GM18499 (cell line): ENCODE results near the gene RPS15.
"Not testable (repeated sequence)": the region's sequence is repeated elsewhere in the genome, so short reads cannot be mapped to it uniquely, and the experiment has no call there.

Source experiments
- ATAC-seq: cut with Tn5 transposase; IDR thresholded peaks from one replicate; pipeline ENCODE4 v1.9.1; 2021; ENCODE audit warnings: moderate number of reproducible peaks; ENCODE audit not compliant: insufficient read depth, unreplicated experiment

RPS15 gene

DNA sequence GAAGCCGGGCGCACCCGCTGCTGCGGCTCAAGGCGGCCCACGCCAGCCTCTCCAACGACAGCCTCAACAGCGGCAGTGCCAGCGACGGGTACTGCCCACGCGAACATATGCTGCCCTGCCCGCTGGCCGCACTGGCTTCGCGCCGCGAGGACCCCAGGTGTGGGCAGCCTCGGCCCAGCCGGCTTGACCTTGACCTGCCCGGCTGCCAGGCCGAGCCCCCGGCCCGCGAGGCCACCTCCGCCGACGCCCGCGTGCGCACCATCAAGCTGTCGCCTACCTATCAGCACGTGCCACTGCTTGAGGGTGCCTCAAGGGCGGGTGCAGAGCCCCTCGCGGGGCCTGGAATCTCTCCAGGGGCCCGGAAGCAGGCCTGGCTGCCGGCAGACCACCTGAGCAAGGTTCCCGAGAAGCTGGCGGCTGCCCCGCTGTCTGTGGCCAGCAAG, 27.8 kb downstream of the RPS15 start:
- no peak for ATAC-seq

DNA sequence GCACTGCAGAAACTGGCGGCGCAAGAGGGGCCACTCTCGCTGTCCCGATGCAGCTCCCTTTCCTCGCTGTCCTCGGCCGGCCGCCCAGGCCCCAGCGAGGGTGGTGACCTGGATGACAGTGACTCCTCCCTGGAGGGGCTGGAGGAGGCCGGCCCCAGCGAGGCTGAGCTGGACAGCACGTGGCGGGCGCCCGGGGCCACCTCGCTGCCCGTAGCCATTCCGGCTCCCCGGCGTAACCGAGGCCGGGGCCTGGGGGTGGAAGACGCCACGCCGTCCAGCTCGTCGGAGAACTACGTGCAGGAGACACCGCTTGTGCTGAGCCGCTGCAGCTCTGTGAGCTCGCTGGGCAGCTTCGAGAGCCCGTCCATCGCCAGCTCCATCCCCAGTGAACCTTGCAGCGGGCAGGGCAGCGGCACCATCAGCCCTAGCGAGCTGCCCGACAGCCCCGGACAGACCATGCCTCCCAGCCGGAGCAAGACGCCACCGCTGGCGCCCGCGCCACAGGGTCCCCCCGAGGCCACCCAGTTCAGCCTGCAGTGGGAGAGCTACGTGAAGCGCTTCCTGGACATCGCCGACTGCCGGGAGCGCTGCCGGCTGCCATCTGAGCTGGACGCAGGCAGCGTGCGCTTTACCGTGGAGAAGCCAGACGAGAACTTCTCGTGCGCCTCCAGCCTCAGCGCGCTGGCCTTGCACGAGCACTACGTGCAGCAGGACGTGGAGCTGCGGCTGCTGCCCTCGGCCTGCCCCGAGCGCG, 28.4 kb downstream of the RPS15 start:
- ATAC-seq, result no peak

- ATAC-seq, result no peak
Observed at GRCh38 chr19:1467215-1467489, 29.0 kb downstream of the RPS15 start.

DNA sequence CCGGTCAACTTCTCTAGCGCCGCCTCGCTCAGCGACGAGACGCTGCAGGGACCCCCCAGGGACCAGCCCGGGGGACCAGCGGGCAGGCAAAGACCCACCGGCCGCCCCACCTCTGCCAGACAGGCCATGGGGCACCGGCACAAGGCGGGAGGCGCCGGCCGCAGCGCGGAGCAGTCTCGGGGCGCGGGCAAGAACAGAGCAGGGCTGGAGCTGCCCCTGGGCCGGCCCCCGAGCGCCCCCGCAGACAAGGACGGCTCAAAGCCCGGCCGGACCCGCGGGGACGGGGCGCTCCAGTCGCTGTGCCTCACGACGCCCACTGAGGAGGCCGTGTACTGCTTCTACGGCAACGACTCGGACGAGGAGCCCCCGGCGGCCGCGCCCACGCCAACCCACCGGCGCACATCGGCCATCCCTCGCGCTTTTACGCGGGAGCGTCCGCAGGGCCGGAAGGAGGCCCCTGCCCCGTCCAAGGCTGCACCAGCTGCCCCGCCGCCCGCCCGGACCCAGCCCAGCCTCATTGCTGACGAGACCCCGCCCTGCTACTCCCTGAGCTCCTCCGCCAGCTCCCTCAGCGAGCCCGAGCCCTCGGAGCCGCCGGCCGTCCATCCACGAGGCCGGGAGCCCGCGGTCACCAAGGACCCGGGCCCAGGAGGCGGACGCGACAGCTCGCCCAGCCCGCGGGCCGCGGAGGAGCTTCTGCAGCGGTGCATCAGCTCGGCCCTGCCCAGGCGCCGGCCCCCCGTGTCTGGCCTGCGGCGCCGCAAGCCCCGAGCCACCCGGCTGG, 29.5 kb downstream of the RPS15 start:
- ATAC-seq, result no peak

DNA sequence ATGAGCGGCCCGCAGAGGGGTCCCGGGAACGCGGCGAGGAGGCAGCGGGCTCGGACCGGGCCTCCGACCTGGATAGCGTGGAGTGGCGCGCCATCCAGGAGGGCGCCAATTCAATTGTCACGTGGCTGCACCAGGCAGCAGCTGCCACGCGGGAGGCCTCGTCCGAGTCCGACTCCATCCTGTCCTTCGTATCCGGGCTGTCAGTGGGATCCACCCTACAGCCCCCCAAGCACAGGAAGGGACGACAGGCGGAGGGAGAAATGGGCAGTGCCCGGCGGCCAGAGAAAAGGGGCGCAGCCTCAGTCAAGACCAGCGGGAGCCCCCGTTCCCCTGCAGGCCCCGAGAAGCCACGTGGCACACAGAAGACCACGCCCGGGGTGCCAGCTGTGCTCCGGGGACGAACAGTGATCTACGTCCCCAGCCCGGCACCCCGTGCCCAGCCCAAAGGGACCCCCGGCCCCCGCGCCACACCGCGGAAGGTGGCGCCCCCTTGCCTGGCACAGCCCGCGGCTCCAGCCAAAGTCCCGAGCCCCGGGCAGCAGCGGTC, 30.2 kb downstream of the RPS15 start:
- ATAC-seq, result no peak

DNA sequence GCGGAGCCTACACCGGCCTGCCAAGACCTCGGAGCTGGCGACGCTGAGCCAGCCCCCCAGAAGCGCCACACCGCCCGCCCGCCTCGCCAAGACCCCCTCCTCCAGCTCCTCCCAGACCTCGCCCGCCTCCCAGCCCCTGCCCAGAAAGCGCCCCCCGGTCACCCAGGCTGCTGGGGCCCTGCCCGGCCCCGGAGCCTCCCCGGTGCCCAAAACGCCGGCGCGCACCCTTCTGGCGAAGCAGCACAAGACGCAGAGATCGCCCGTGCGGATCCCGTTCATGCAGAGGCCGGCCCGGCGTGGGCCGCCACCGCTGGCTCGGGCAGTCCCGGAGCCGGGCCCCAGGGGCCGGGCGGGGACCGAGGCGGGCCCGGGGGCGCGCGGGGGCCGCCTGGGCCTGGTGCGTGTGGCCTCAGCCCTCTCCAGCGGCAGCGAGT, 30.6 kb downstream of the RPS15 start:
- no peak for ATAC-seq

DNA sequence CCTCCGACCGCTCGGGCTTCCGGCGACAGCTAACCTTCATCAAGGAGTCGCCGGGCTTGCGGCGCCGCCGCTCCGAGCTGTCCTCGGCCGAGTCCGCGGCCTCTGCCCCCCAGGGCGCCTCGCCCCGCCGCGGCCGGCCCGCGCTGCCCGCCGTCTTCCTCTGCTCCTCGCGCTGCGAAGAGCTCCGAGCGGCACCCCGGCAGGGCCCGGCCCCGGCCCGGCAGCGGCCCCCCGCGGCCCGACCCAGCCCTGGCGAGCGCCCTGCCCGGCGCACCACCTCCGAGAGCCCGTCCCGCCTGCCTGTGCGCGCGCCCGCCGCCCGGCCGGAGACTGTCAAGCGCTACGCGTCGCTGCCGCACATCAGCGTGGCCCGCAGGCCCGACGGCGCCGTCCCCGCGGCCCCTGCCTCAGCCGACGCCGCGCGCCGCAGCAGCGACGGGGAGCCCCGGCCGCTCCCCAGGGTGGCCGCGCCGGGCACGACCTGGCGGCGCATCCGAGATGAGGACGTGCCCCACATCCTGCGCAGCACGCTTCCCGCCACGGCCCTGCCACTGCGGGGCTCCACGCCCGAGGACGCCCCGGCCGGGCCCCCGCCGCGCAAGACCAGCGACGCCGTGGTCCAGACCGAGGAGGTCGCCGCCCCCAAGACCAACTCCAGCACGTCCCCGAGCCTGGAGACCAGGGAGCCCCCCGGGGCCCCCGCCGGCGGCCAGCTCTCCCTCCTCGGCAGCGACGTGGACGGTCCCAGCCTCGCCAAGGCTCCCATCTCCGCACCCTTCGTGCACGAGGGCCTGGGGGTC, 31.3 kb downstream of the RPS15 start:
- no peak for ATAC-seq

GRCh38 chr19:1470055-1470304, 31.8 kb downstream of the RPS15 start:
- no peak for ATAC-seq

DNA sequence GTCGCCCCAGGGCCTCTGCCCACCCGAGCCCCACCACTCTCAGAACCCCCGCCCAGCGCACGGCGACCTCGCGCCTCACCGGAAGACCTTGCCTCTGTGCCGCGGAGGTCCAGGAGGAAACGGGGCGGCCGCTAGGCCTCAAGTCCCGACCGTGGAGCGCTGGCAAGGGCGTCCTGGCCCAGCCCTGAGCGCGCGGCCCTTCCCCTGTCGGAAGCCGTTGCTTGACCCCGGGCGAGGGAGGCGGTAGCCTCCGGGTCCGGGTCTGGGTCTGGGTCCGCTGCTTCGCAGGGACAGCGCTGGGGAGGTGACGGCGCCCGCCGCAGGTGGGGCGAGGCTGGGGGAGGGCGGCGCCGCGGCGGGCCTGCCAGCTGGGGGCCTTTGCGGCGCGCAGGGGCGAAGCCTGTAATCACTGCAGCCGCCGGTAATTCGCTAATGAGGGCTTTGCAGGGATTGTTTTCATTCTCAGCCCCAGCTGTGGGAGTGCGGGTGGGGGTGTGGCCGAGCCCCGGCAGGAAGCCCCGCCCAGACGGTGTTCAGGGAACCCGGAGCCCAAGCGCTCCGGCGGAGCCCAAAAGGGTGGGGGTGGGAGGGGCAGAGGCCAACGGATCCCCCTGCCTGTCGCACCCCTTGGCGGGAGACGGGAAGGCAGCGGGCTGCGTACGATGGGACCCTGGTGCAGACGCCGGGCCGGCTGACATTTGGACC, 32.3 kb downstream of the RPS15 start:
- ATAC-seq, result no peak

- ATAC-seq, result no peak
Observed at GRCh38 chr19:1471010-1471514, 32.9 kb downstream of the RPS15 start.

GRCh38 chr19:1471515-1472160, 33.4 kb downstream of the RPS15 start:
- ATAC-seq, result no peak

DNA sequence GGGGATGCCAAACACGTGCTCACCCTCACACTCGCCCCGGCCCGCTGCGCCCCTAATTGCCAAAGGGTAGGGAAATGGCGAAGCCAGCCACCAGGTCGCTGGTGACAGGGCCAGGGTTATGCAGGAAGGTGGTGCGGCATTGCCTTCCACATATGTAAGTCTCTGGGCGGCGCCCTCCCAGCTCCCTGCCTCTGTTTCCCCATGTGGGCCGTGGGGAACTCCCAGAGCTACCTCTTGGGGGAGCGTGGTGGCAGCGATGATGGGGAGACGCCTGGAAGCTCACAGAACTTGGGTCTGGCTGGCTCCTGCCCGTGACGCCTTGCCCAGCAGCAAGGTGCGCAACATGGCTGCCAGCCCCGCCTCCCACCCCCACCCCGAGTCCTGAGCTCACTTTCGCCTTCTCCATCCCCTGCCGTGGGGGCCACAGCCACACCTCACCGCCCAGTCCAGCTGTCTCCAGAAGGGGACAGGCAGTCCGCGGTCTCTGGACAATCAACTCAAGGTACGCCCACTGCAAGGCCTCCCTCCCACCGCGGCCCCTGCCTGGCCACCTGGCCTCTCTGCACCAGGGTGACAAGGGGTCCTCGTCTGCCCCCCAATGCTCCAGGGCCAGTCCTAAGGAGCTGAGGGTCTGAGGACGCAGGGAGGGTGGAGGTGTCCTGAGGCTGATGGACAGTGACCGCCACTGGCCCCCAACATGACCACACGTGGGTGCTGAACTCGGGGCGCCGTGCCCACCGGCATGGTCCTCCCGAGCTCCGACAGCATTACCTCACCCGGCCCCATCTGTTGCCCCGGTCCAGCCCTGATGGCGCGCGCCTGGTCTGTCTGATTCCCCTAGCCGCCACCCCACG, 34.3 kb downstream of the RPS15 start:
- ATAC-seq, result no peak

- no peak for ATAC-seq
Observed at GRCh38 chr19:1473085-1473851, 35.1 kb downstream of the RPS15 start.

- no peak for ATAC-seq
Observed at GRCh38 chr19:1474011-1474764, 36.0 kb downstream of the RPS15 start.

DNA sequence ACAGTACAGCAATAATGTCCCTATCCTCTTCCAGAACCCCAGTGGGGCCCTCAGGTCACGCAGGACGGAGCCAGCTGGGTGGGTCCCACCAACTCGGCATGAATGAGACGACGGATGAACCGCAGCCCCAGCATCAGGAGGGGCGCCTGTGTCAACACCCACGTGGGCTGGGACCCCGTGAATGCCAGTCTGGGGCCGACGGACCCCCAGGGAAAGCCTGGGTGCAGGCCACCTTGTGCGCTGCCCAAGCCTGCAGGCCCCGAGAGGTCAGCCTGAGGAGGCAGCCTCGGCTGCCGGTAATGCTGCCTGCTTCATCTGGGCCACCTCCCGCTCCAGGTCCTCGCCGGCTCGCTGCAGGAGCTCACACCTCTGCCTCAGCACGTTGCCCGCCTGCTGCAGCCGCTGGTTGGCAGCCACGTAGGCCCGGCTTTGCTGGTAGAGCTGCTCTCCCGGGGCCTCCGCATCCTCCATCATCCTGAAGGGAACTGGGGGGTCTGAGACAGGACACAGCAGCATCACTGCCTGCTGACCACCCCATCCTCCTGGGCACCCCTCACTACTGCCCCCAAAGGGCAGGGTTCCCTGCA, 36.7 kb downstream of the RPS15 start:
- no peak for ATAC-seq

DNA sequence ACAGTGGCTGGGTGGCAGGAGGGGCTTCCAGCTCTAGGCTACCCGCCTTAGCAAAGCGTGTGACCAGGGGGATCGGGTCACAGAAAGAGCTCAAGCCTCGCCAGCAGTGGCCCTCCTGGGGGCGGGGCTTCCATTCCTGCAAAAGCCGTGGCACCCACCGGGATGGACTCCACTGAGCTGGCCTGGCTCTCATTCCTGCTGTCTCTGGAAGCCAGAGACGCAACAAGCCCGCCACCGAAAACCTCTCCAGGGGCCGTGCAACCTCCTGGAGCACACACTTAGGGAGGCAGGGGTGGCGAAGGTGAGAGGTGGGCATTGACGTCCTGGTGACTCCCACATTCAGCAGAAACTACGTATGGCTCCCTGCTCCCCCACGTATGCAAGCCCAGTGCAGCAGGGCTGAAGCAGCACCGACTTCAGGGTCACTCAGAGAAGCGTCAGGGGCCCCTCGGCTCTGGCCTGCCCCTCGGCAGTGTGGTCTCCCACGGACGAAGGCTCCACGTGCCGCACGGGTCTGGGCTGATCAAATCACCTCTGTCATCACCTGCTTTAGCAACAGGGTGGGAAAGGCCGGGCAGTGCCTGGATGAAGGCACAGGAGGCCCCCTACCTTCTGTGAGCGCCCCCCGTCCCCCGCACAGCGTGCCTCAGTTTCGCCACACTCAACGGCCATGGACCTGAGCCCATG, 37.7 kb downstream of the RPS15 start:
- no peak for ATAC-seq

- not testable (repeated sequence) for ATAC-seq
Observed at GRCh38 chr19:1477056-1477455, 38.9 kb downstream of the RPS15 start.
